Lung (tissue), 12 donors: ENCODE results near the gene MOB3B. TPM values are rescaled to one million over a fixed set of nuclear protein-coding genes. Genes with fewer than 3 reads are reported as not detected.
A peak's percentile ranks its signal among the peaks of the same experiment; 100 is the strongest.

Source experiments
- ATAC-seq: fragments of 200-7000 bp; cut with Tn5 transposase; one replicate; pipeline ENCODE4 v1.9.1; 2020; ENCODE audit warnings: moderate number of reproducible peaks; ENCODE audit not compliant: insufficient read depth, low FRiP score
- DNase-seq, 3 donors: peaks; one replicate each; pipeline ENCODE4 v3.0.0-alpha.2; 2013 to 2017
- H3K27ac ChIP-seq, 2 donors: one replicate each; pipeline ENCODE4 v1.5.1; 2013; ENCODE audit warnings: mild to moderate bottlenecking in 2 of 2, moderate library complexity in 2 of 2, control low read depth in 1 of 2, inconsistent platforms in 1 of 2, low read depth in 1 of 2, low read length in 1 of 2
- H3K27me3 ChIP-seq, 3 donors: one replicate each; pipeline ENCODE4 v1.5.1; 2013; ENCODE audit warnings: low read length in 2 of 3; ENCODE audit not compliant: control insufficient read depth in 3 of 3, insufficient read depth in 3 of 3
- H3K36me3 ChIP-seq, 4 donors: one replicate each; pipeline ENCODE4 v1.5.1; 2013; ENCODE audit warnings: low read length in 4 of 4, mild to moderate bottlenecking in 1 of 4, moderate library complexity in 1 of 4; ENCODE audit not compliant: control insufficient read depth in 4 of 4, insufficient read depth in 4 of 4
- H3K4me1 ChIP-seq, 5 donors: one replicate each; pipeline ENCODE4 v1.5.1; 2013; ENCODE audit warnings: low read length in 5 of 5, mild to moderate bottlenecking in 2 of 5, moderate library complexity in 1 of 5; ENCODE audit not compliant: control insufficient read depth in 5 of 5, insufficient read depth in 5 of 5
- H3K4me3 ChIP-seq: one replicate; pipeline ENCODE4 v1.5.1; 2013; ENCODE audit warnings: mild to moderate bottlenecking, control low read depth, moderate library complexity
- H3K9ac ChIP-seq, 2 donors: one replicate each; pipeline ENCODE4 v1.5.1; 2013; ENCODE audit warnings: low read length in 2 of 2, control low read depth in 1 of 2; ENCODE audit not compliant: insufficient read depth in 1 of 2
- H3K9me3 ChIP-seq, 4 donors: one replicate each; pipeline ENCODE4 v1.5.1; 2013; ENCODE audit warnings: low read length in 3 of 4, mild to moderate bottlenecking in 1 of 4, moderate library complexity in 1 of 4; ENCODE audit not compliant: control insufficient read depth in 4 of 4, insufficient read depth in 3 of 4
- CTCF ChIP-seq: IDR thresholded peaks from 2 replicates; pipeline ENCODE4 v1.5.1; 2012; ENCODE audit warnings: mild to moderate bottlenecking; ENCODE audit errors: control extremely low read depth, extremely low read depth
- WGBS, 2 donors: extraction: QIAGEN DNeasy Blood & Tissue Kit; methylation state at CpG; one replicate each; pipeline ENCODE4 v1.1.7; 2013; 5-methylcytosine and 5-hydroxymethylcytosine counted together
- polyA plus RNA-seq, 2 donors: library from polyadenylated mRNA; stranded (reverse); fragments of 200-250 nt; gene quantifications; one replicate each; pipeline ENCODE4 v1.2.1, GENCODE V29; 2013
- total RNA-seq, 2 donors: library from RNA; depleted of rRNA in 1 of 2; stranded (reverse); fragments of >200 nt in 1 of 2; gene quantifications; one replicate each; pipeline ENCODE4 v1.2.1, GENCODE V29; 2014 to 2021
- donor health status: control.
- donor health status: control.
- donor health status: Bipolar disorder and iron deficiency.
- donor health status: healthy.
- donor health status: DM: yes; HTN: yes; CAD: no.

MOB3B gene
- total and polyA plus RNA-seq, 4 donors, result 1.6 to 12.9 (median 6.4) TPM

- TF ChIP-seq CTCF, result no peak
- Histone ChIP-seq H3K4me3 (no peak overlapping the region), H3K27me3 (no peaks in the 10 kb centered on the region), H3K4me1 (peaks cover 0 to 22% (median 5%) of the 10 kb centered on the region in 5 donors), H3K27ac (no peak overlapping the region), H3K9me3 (peaks cover 0 to 1% (median 0%) of the 10 kb centered on the region in 4 donors), H3K36me3 (no peaks in the 10 kb centered on the region), H3K9ac (no peak overlapping the region)
- WGBS, 2 donors, result 80 to 85% methylated on average over 5 of the region's 5 CpGs
- ATAC-seq (no peak), DNase-seq (peak; percentile 33 to 68 (median 44))
Measured at GRCh38 chr9:27426511-27427271, 102.9 kb downstream of the MOB3B start.

- Histone ChIP-seq H3K9ac (no peak overlapping the region), H3K36me3 (no peaks in the 10 kb centered on the region), H3K9me3 (peaks cover 0 to 1% (median 0%) of the 10 kb centered on the region in 4 donors), H3K4me1 (peaks cover 0 to 16% (median 0%) of the 10 kb centered on the region in 5 donors), H3K27ac (no peak overlapping the region), H3K27me3 (no peaks in the 10 kb centered on the region), H3K4me3 (no peak overlapping the region)
- TF ChIP-seq CTCF, result no peak
- WGBS, 2 donors, result 60 to 68% methylated on average over 4 of the region's 4 CpGs
- ATAC-seq, result no peak
- DNase-seq, result no peak
Measured at GRCh38 chr9:27425827-27426510, 103.6 kb downstream of the MOB3B start.

GRCh38 chr9:27423915-27424710 lies 105.5 kb downstream of the MOB3B start:
- no peak for TF ChIP-seq CTCF
- H3K27me3 ChIP-seq, result no peaks in the 10 kb centered on the region
- no peak overlapping the region for H3K27ac ChIP-seq
- no peak overlapping the region for H3K9ac ChIP-seq
- DNase-seq (no peak), ATAC-seq (no peak)
- H3K4me3 ChIP-seq, result no peak overlapping the region
- H3K4me1 ChIP-seq, result peaks cover 0 to 16% (median 0%) of the 10 kb centered on the region in 5 donors
- WGBS, 2 donors, result 94 to 95% methylated on average over 6 of the region's 6 CpGs
- H3K36me3 ChIP-seq, result no peaks in the 10 kb centered on the region
- H3K9me3 ChIP-seq, result peaks cover 0 to 1% (median 0%) of the 10 kb centered on the region in 4 donors
